ENCODE results near the gene CFP.
"Not testable (repeated sequence)": the region's sequence is repeated elsewhere in the genome, so short reads cannot be mapped to it uniquely, and the experiment has no call there.

The CFP gene

GRCh38 chrX:47629419-47630200 lies at the start of gene CFP:
Gene CFP, minus strand, starts transcription at chrX:47629930. Its CDS starts 86 bp downstream, at chrX:47629844.
- no peak for DNase-seq

- DNase-seq, result not testable (repeated sequence)
These were observed 46.5 kb upstream of the CFP start for GRCh38 chrX:47675959-47676859.

- no peak for DNase-seq
These were observed 45.0 kb upstream of the CFP start for GRCh38 chrX:47674776-47675175.

GRCh38 chrX:47665797-47666196 lies 36.1 kb upstream of the CFP start:
- DNase-seq, result not testable (repeated sequence)

- DNase-seq, result no peak
These were observed 35.0 kb upstream of the CFP start for GRCh38 chrX:47664737-47665136.

GRCh38 chrX:47662144-47662657 lies 32.5 kb upstream of the CFP start:
- DNase-seq, result peak; percentile 9 to 24

GRCh38 chrX:47661539-47661938 lies 31.8 kb upstream of the CFP start:
- DNase-seq, result no peak

GRCh38 chrX:47659421-47659726 lies 29.6 kb upstream of the CFP start:
- DNase-seq, result no peak

GRCh38 chrX:47658684-47659420 lies 29.1 kb upstream of the CFP start, which contains the start of gene UXT:
Gene UXT, minus strand, starts transcription at chrX:47659180. Its CDS starts 253 bp downstream, at chrX:47658927.
- DNase-seq, result peak; percentile 81 to 82

GRCh38 chrX:47658301-47658683 lies 28.6 kb upstream of the CFP start:
- DNase-seq, result no peak

GRCh38 chrX:47651043-47651905 lies 21.5 kb upstream of the CFP start:
- DNase-seq, result no peak

- DNase-seq, result peak; percentile 73 to 86
These were observed 20.7 kb upstream of the CFP start, which contains the start of gene ELK1 for GRCh38 chrX:47650164-47651042. Gene ELK1, minus strand, starts transcription at chrX:47650563. Its CDS starts 9,122 bp downstream, at chrX:47641441.

GRCh38 chrX:47649781-47650163 lies 20.0 kb upstream of the CFP start:
- no peak for DNase-seq

- DNase-seq, result no peak
These were observed 19.5 kb upstream of the CFP start for GRCh38 chrX:47649271-47649670.

GRCh38 chrX:47648376-47648775 lies 18.6 kb upstream of the CFP start:
- DNase-seq, result no peak

- no peak for DNase-seq
These were observed 16.9 kb upstream of the CFP start for GRCh38 chrX:47646636-47647035.

GRCh38 chrX:47645530-47645929 lies 15.8 kb upstream of the CFP start:
- no peak for DNase-seq

- no peak for DNase-seq
These were observed 14.9 kb upstream of the CFP start for GRCh38 chrX:47644557-47645091.

- DNase-seq, result no peak
These were observed 14.2 kb upstream of the CFP start for GRCh38 chrX:47643926-47644325.

GRCh38 chrX:47638816-47639215 lies 9.1 kb upstream of the CFP start:
- DNase-seq, result no peak

Measured in SW 1271 (cell line).